Cardiac muscle cell (in vitro differentiated cells and primary cell): ENCODE measurements around the gene C2CD4A. TPM values are rescaled to one million over a fixed set of nuclear protein-coding genes. Genes with fewer than 3 reads are reported as not detected.
A peak's percentile ranks its signal among the peaks of the same experiment; 100 is the strongest.

ENCODE experiments used
- DNase-seq, 2 donors: peaks; one replicate each; pipeline versions ENCODE4 v3.0.0 to v3.0.0-alpha.2; 2010 to 2017; ENCODE audit warnings: low read depth in 1 of 2, low spot score in 1 of 2
- H3K27ac ChIP-seq: fragments of 200-600 bp; sonication (generic); 2 replicates; pipeline ENCODE4 v1.5.1; 2016
- H3K27me3 ChIP-seq: fragments of 200-600 bp; sonication (generic); 2 replicates; pipeline ENCODE4 v1.6.0; 2016; ENCODE audit warnings: control low read depth
- H3K36me3 ChIP-seq: fragments of 200-600 bp; sonication (generic); 2 replicates; pipeline ENCODE4 v1.5.1; 2016; ENCODE audit warnings: control low read depth
- H3K4me1 ChIP-seq: fragments of 200-600 bp; sonication (generic); 2 replicates; pipeline ENCODE4 v1.8.1; 2017; ENCODE audit warnings: low read depth, mild to moderate bottlenecking, mixed run types
- H3K4me3 ChIP-seq: fragments of 200-600 bp; sonication (generic); 2 replicates; pipeline ENCODE4 v1.5.1; 2016; ENCODE audit warnings: mild to moderate bottlenecking
- H3K9me3 ChIP-seq: fragments of 200-600 bp; sonication (generic); 2 replicates; pipeline ENCODE4 v1.5.1; 2017; ENCODE audit warnings: low read depth, mild to moderate bottlenecking, control low read depth
- polyA plus RNA-seq: library from polyadenylated mRNA; unstranded; fragments of >200 nt; fragmentation: Nextera tagmentation; extraction: Ambion mirVana; gene quantifications from 2 replicates; pipeline ENCODE4 v1.2.1, GENCODE V29; 2016
- total RNA-seq: library from RNA; depleted of rRNA; stranded (reverse); fragments of >200 nt; gene quantifications from 2 replicates; pipeline ENCODE4 v1.2.3, GENCODE V29; 2016
- TF ChIP-seq, protein P1 (sequence below): IDR thresholded peaks from 2 replicates; pipeline ENCODE4 v1.5.1; 2012; ENCODE audit warnings: low read depth, mild to moderate bottlenecking, low read length

C2CD4A gene
- total and polyA plus RNA-seq, 2 experiments from 2014 or later: not detected

DNA sequence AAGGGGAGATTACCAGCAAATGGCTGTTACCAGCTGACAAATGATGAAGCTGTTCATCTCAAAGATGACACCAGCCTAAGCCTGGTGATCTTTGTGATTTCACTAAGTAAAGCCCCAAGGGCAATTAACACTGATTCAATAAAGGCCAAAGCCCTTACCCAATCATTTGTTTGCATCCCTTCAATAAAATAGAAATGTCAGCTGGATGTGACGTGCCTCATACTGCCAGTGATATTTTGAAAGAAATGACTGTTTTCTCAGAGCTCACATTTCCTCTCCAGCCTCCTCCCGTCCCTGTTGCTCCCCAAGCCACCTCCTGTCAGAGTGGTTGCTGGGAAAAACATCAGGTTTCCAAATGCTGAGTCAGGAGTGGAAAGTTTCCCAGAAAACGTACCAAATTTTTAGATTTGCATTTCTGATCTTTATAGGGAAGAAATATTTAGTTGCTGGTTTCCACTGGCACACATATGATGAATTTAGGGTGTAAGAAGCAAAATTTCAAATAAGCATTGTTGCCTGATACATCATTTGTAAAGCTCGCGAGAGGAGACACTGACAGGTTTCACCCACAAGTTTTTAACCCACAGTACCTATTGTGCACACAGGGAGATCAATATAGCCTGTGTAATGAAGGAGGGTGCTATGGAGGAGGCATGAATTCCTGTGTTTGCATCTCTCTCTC is 21.0 kb downstream of the C2CD4A start:
- peak in 1 of 2 donors; percentile 70 for DNase-seq

DNA sequence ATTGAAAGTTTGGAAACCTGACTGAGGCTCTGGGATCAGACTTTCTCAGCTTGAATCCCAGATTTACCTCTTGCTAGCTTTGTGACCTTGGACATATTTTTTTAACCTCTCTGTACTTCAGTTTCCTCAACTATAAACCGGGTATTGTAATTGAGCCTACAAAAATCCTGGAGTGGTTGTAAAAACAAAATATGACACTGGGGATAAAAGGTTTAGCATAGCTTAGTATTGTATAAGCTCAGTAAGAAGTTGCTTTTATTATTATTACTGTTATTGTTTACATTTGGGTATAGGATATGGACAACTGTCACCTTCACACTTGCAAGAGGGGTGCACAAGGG is 21.5 kb downstream of the C2CD4A start:
- no peak overlapping the region for H3K27ac ChIP-seq
- H3K27me3 ChIP-seq: no peaks in the 10 kb centered on the region
- H3K4me3 ChIP-seq: no peak overlapping the region
- DNase-seq: no peak
- H3K36me3 ChIP-seq: no peaks in the 10 kb centered on the region
- H3K4me1 ChIP-seq: no peaks in the 10 kb centered on the region
- TF ChIP-seq, protein P1, sequence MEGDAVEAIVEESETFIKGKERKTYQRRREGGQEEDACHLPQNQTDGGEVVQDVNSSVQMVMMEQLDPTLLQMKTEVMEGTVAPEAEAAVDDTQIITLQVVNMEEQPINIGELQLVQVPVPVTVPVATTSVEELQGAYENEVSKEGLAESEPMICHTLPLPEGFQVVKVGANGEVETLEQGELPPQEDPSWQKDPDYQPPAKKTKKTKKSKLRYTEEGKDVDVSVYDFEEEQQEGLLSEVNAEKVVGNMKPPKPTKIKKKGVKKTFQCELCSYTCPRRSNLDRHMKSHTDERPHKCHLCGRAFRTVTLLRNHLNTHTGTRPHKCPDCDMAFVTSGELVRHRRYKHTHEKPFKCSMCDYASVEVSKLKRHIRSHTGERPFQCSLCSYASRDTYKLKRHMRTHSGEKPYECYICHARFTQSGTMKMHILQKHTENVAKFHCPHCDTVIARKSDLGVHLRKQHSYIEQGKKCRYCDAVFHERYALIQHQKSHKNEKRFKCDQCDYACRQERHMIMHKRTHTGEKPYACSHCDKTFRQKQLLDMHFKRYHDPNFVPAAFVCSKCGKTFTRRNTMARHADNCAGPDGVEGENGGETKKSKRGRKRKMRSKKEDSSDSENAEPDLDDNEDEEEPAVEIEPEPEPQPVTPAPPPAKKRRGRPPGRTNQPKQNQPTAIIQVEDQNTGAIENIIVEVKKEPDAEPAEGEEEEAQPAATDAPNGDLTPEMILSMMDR: no peak
- no peaks in the 10 kb centered on the region for H3K9me3 ChIP-seq

More for the DNA sequence above, 21.0 kb downstream of the C2CD4A start:
- Histone ChIP-seq H3K36me3 (no peaks in the 10 kb centered on the region), H3K9me3 (no peaks in the 10 kb centered on the region), H3K27me3 (no peaks in the 10 kb centered on the region), H3K4me1 (no peaks in the 10 kb centered on the region), H3K27ac (no peak overlapping the region), H3K4me3 (no peak overlapping the region)
- TF ChIP-seq, protein P1: no peak

DNA sequence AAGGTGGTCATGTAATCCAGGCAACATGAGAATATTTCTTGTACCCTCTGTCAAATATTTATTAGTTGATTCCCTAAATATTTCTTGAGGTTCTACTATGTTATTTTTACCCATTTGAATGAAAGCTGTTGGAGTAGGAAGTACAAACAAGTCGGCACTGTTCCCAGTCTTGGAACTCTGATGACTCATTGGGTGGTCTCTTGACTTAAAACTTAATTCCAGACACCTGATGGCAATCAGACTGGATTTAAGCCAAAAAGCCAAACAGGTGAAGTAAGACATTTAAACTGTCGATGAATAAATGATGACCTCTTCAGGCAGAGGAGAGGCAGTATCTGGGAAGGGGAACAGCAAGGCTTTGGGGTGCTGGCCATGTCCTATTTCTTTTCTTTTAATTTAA is 22.8 kb downstream of the C2CD4A start:
- Histone ChIP-seq H3K36me3 (no peaks in the 10 kb centered on the region), H3K27me3 (no peaks in the 10 kb centered on the region), H3K27ac (no peak overlapping the region), H3K4me3 (no peak overlapping the region), H3K4me1 (no peaks in the 10 kb centered on the region), H3K9me3 (no peaks in the 10 kb centered on the region)
- TF ChIP-seq, protein P1: no peak
- DNase-seq: no peak

DNA sequence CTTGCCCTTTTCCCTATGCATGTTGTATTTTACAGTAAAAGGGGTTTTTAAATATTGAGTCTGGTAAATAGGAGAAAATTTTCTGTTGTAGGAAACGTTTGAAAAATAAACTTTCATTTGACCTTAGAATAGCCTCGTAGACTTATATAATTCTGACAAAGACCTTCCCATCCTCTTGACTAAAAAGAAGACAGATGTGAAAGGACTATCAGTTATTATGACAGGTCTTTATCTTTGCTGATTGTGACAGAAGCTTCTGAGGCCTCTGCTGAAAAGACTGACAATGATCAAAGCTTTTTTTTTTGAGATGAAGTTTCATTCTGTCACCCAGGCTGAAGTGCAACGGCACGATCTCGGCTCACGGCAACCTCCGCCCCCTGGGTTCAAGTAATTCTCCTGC is 24.2 kb downstream of the C2CD4A start:
- H3K36me3 ChIP-seq: no peaks in the 10 kb centered on the region
- H3K27me3 ChIP-seq: no peaks in the 10 kb centered on the region
- H3K4me3 ChIP-seq: no peak overlapping the region
- TF ChIP-seq, protein P1: no peak
- H3K27ac ChIP-seq: no peak overlapping the region
- no peak for DNase-seq
- H3K9me3 ChIP-seq: no peaks in the 10 kb centered on the region
- H3K4me1 ChIP-seq: no peaks in the 10 kb centered on the region

DNA sequence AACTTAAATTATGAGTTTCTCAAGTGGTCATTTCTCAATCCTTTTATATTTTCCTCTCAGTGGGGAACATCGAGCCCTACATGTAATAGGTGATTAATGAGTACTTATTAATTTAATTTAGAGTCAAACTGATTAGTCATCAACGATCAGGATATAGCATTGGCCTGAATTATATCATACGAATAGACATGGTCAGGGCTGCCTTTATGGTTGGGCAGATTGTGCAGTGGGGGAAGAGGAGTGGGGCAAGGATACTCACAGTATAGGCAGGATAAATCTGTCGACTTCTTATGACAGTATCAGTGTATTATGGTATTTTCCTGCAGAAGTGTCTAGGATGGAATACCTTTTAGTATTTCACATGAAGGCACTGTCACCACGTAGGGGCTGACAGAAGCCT is 27.0 kb downstream of the C2CD4A start:
- Histone ChIP-seq H3K4me3 (no peak overlapping the region), H3K36me3 (no peaks in the 10 kb centered on the region), H3K27me3 (no peaks in the 10 kb centered on the region), H3K4me1 (no peaks in the 10 kb centered on the region), H3K9me3 (no peaks in the 10 kb centered on the region), H3K27ac (no peak overlapping the region)
- TF ChIP-seq, protein P1: no peak
- DNase-seq: no peak
